ENCODE measurements around the gene OR1N1. TPM values are rescaled to one million over a fixed set of nuclear protein-coding genes. Genes with fewer than 3 reads are reported as not detected.

OR1N1 gene
- total RNA-seq, 1 donor from 2014 or later: not detected

DNA sequence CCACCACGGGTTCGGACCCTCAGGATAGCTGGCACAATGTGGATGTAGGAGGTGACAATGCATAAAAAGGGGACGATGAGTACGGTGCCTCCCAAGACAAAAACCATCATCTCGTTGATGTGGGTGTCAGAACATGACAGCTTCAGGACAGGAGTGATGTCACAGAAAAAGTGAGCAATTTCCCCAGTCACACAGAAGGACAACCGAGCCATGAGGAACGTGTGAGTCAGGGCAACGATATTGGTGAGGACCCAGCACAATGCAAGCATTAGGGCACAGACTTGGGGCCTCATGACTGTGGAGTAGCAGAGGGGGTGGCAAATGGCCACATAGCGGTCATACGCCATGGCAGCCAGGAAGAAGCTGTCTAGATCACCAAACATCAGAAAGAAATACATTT lies 491 bp downstream of the OR1N1 start:
- H3K9me3 Mint-ChIP-seq: peaks cover 81% of the 10 kb centered on the region

DNA sequence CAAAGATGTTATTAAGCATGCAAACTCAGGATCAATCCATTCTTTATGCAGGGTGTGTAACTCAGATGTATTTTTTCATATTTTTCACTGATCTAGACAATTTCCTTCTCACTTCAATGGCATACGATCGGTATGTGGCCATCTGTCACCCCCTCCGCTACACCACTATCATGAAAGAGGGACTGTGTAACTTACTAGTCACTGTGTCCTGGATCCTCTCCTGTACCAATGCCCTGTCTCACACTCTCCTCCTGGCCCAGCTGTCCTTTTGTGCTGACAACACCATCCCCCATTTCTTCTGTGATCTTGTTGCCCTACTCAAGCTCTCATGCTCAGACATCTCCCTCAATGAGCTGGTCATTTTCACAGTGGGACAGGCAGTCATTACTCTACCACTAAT lies 7.7 kb downstream of the OR1N1 start:
- no peak for DNase-seq (ENCODE audit: low spot score in 2 of 2, unreplicated experiment in 2 of 2)
- Mint-ChIP-seq H3K9me3 (peaks cover 43% of the 10 kb centered on the region), H3K27ac (no peak overlapping the region), H3K4me3 (no peak overlapping the region), H3K27me3 (ENCODE audit: low read depth) (no peaks in the 10 kb centered on the region), H3K36me3 (no peaks in the 10 kb centered on the region), H3K4me1 (no peaks in the 10 kb centered on the region)
- TF ChIP-seq, protein P1, sequence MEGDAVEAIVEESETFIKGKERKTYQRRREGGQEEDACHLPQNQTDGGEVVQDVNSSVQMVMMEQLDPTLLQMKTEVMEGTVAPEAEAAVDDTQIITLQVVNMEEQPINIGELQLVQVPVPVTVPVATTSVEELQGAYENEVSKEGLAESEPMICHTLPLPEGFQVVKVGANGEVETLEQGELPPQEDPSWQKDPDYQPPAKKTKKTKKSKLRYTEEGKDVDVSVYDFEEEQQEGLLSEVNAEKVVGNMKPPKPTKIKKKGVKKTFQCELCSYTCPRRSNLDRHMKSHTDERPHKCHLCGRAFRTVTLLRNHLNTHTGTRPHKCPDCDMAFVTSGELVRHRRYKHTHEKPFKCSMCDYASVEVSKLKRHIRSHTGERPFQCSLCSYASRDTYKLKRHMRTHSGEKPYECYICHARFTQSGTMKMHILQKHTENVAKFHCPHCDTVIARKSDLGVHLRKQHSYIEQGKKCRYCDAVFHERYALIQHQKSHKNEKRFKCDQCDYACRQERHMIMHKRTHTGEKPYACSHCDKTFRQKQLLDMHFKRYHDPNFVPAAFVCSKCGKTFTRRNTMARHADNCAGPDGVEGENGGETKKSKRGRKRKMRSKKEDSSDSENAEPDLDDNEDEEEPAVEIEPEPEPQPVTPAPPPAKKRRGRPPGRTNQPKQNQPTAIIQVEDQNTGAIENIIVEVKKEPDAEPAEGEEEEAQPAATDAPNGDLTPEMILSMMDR (IDR thresholded peaks at IDR 0.05; ENCODE audit: unreplicated experiment): no peak

More for the DNA sequence above, 491 bp downstream of the OR1N1 start:
- Mint-ChIP-seq H3K4me1 (no peaks in the 10 kb centered on the region), H3K36me3 (peaks cover 2% of the 10 kb centered on the region), H3K27ac (no peak overlapping the region), H3K27me3 (ENCODE audit: low read depth) (no peaks in the 10 kb centered on the region), H3K4me3 (no peak overlapping the region)
- DNase-seq (ENCODE audit: low spot score in 2 of 2, unreplicated experiment in 2 of 2): no peak
- TF ChIP-seq, protein P1 (IDR thresholded peaks at IDR 0.05; ENCODE audit: unreplicated experiment): no peak

DNA sequence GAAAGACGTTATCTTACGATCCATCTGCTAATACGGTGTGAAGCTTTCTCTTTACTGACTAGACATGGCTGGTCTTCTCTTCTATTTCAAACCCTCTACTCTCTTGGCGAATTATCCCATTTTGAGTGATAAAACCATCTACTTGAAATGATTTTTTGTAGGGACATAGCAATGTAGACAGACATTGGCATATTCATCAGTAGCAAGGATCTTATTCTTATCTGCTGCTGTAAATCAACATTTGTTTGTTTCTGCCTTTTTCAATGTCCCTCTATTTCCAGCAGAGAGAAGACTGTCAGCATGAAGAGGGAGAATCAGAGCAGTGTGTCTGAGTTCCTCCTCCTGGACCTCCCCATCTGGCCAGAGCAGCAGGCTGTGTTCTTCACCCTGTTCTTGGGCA lies 8.3 kb downstream of the OR1N1 start, which contains the start of gene OR1J4:
TSS of gene OR1J4 (plus strand) at position 301 of the 400 bp plus-strand sequence. CDS start at position 301, 0 bp downstream.
- DNase-seq (ENCODE audit: low spot score in 2 of 2, unreplicated experiment in 2 of 2): no peak
- Mint-ChIP-seq H3K9me3 (peaks cover 41% of the 10 kb centered on the region), H3K4me1 (no peaks in the 10 kb centered on the region), H3K27ac (no peak within 1 kb of the TSS), H3K36me3 (no peaks in the 10 kb centered on the region), H3K4me3 (no peak within 1 kb of the TSS), H3K27me3 (ENCODE audit: low read depth) (no peaks in the 10 kb centered on the region)
- TF ChIP-seq, protein P1 (IDR thresholded peaks at IDR 0.05; ENCODE audit: unreplicated experiment): no peak

DNA sequence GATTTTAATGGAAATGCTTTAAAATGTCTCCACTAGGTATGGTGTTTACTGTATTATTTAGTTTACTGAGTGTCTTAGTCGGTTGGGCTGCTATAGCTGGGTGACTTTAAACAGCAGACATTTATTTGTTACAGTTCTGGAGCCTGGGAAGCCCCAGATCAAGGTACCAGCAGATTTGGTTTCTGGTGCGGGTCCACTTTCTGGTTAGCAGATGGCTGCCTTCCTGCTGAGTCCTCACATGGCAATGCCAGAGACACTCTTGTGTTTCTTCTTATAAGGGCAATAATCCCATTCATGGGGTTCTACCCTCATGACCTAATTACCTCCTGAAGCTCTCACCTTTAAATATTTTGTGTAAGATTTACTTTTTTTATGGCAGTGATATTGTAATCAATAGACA lies 8.9 kb downstream of the OR1N1 start:
- Mint-ChIP-seq H3K27ac (no peak overlapping the region), H3K4me3 (no peak overlapping the region), H3K27me3 (ENCODE audit: low read depth) (no peaks in the 10 kb centered on the region), H3K4me1 (no peaks in the 10 kb centered on the region), H3K9me3 (peaks cover 39% of the 10 kb centered on the region), H3K36me3 (no peaks in the 10 kb centered on the region)
- TF ChIP-seq, protein P1 (IDR thresholded peaks at IDR 0.05; ENCODE audit: unreplicated experiment): no peak
- DNase-seq (ENCODE audit: low spot score in 2 of 2, unreplicated experiment in 2 of 2): no peak

DNA sequence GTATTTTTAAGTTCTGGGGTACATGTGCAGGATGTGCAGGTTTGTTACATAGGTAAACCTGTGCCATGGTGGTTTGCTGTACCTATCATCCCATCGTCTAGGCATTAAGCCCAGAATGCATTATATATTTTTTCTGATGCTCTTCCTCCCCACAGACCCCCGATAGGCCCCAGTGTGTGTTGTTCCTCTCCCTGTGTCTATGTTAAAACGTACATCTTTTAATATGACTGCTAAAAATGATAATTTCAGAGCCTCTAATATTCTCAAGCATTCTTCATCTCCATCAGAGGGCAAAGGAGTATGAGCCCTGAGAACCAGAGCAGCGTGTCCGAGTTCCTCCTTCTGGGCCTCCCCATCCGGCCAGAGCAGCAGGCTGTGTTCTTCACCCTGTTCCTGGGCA lies 16.6 kb downstream of the OR1N1 start, which contains the start of gene OR1J2:
TSS of gene OR1J2 (plus strand) at position 301 of the 400 bp plus-strand sequence. CDS start at position 301, 0 bp downstream.
- DNase-seq (ENCODE audit: low spot score in 2 of 2, unreplicated experiment in 2 of 2): no peak
- TF ChIP-seq, protein P1 (IDR thresholded peaks at IDR 0.05; ENCODE audit: unreplicated experiment): no peak
- Mint-ChIP-seq H3K36me3 (no peaks in the 10 kb centered on the region), H3K4me1 (no peaks in the 10 kb centered on the region), H3K27ac (no peak within 1 kb of the TSS), H3K9me3 (peaks cover 70% of the 10 kb centered on the region), H3K4me3 (no peak within 1 kb of the TSS), H3K27me3 (ENCODE audit: low read depth) (no peaks in the 10 kb centered on the region)

DNA sequence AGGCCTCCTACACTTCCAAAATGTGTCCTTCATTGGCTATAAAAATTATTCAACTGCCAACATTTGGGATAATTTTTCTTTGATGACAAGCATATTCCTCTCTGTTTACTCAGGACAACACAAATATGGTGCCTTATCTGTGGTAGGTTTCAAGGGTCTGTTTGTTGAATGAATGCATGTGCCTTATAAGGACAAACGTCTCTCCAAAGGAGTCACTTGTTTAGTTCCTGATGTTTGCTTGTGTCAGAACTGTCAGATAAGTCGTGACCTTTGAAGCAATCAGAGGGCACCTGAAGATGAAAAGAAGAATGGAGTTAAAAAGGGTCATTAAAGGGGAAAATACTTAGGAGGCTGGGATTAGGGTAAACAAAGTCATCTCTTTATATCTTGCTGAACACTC lies 20.1 kb downstream of the OR1N1 start:
- DNase-seq (ENCODE audit: low spot score in 2 of 2, unreplicated experiment in 2 of 2): no peak
- no peak overlapping the region for H3K27ac Mint-ChIP-seq
- H3K4me3 Mint-ChIP-seq: no peak overlapping the region
- peaks cover 70% of the 10 kb centered on the region for H3K9me3 Mint-ChIP-seq
- TF ChIP-seq, protein P1 (IDR thresholded peaks at IDR 0.05; ENCODE audit: unreplicated experiment): no peak
- no peaks in the 10 kb centered on the region for H3K36me3 Mint-ChIP-seq
- H3K4me1 Mint-ChIP-seq: no peaks in the 10 kb centered on the region
- H3K27me3 Mint-ChIP-seq (ENCODE audit: low read depth): no peaks in the 10 kb centered on the region

All from mesothelial cell of epicardium (in vitro differentiated cells).